K562 (cell line): ENCODE measurements around the gene ITGAE.

ENCODE experiments used
- FIP1L1 ChIP-seq: fragments of 200-400 bp; formaldehyde crosslinking; IDR thresholded peaks from 2 replicates; pipeline ENCODE4 v1.6.1; 2018; ENCODE audit warnings: mild to moderate bottlenecking, low read depth, low read length; ENCODE audit not compliant: poor library complexity, severe bottlenecking
- FOXK2 ChIP-seq, 2 experiments: fragments of 450-650 bp; IDR thresholded peaks in 1 of 2; conservative IDR thresholded peaks in 1 of 2; 2 replicates each; pipeline ENCODE4 v1.6.1; 2016; ENCODE audit warnings: low read depth in 2 of 2, mild to moderate bottlenecking in 1 of 2
- MED1 ChIP-seq: sonication (generic); formaldehyde crosslinking; IDR thresholded peaks from 2 replicates; pipeline ENCODE4 v1.8.1; 2023; ENCODE audit warnings: missing genetic modification reagents, borderline replicate concordance
- PML ChIP-seq: IDR thresholded peaks from 2 replicates; pipeline ENCODE4 v1.6.1; 2012; ENCODE audit warnings: low read length, inconsistent platforms
- TEAD4 ChIP-seq, 2 experiments: sonication (generic) in 1 of 2; formaldehyde crosslinking in 1 of 2; IDR thresholded peaks; 2 replicates each; pipeline versions ENCODE4 v1.6.1 to v1.8.0; 2012 to 2022; ENCODE audit warnings: borderline replicate concordance in 1 of 2, inconsistent platforms in 1 of 2, low read length in 1 of 2, mild to moderate bottlenecking in 1 of 2, missing genetic modification reagents in 1 of 2
- ZNF408 ChIP-seq: fragments of 250-450 bp; sonication (Bioruptor Pico); IDR thresholded peaks from 2 replicates; pipeline ENCODE4 v1.4.0; 2020; ENCODE audit warnings: low read depth, mild to moderate bottlenecking, moderate library complexity
- ZNF766 ChIP-seq: fragments of 200-800 bp; sonication (Bioruptor generic); conservative IDR thresholded peaks from 2 replicates; pipeline ENCODE4 v1.6.1; 2016; ENCODE audit warnings: missing genetic modification characterization, missing compliant biosample characterization
- TF ChIP-seq, protein P1 (sequence below): fragments of 200-600 bp; sonication (generic); IDR thresholded peaks from one replicate; pipeline ENCODE4 v1.6.1; 2012; ENCODE audit warnings: mild to moderate bottlenecking, low read depth, low read length, inconsistent platforms
- TF ChIP-seq, protein P2 (sequence below): IDR thresholded peaks from 2 replicates; pipeline ENCODE4 v1.6.1; 2016; ENCODE audit warnings: missing genetic modification characterization, missing compliant biosample characterization

DNA sequence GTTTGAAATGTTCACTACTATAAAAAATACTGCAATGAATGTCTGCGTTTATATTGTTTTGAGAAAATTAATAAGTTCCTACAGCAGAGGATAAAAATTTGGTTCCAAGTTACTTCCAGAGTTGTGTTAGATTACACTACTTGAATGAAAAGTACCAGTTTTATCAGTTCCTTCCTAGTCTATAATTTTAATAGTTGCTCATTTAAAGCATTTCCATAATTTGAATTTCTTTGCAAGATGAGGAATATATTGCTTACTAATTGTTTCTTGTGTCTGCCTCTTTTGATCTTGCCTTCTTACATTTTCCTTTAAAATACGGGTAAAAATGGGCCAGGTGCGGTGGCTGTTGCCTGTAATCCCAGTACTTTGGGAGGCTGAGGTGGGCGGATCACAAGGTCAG, 128.4 kb downstream of the ITGAE start:
- TF ChIP-seq, protein P1, sequence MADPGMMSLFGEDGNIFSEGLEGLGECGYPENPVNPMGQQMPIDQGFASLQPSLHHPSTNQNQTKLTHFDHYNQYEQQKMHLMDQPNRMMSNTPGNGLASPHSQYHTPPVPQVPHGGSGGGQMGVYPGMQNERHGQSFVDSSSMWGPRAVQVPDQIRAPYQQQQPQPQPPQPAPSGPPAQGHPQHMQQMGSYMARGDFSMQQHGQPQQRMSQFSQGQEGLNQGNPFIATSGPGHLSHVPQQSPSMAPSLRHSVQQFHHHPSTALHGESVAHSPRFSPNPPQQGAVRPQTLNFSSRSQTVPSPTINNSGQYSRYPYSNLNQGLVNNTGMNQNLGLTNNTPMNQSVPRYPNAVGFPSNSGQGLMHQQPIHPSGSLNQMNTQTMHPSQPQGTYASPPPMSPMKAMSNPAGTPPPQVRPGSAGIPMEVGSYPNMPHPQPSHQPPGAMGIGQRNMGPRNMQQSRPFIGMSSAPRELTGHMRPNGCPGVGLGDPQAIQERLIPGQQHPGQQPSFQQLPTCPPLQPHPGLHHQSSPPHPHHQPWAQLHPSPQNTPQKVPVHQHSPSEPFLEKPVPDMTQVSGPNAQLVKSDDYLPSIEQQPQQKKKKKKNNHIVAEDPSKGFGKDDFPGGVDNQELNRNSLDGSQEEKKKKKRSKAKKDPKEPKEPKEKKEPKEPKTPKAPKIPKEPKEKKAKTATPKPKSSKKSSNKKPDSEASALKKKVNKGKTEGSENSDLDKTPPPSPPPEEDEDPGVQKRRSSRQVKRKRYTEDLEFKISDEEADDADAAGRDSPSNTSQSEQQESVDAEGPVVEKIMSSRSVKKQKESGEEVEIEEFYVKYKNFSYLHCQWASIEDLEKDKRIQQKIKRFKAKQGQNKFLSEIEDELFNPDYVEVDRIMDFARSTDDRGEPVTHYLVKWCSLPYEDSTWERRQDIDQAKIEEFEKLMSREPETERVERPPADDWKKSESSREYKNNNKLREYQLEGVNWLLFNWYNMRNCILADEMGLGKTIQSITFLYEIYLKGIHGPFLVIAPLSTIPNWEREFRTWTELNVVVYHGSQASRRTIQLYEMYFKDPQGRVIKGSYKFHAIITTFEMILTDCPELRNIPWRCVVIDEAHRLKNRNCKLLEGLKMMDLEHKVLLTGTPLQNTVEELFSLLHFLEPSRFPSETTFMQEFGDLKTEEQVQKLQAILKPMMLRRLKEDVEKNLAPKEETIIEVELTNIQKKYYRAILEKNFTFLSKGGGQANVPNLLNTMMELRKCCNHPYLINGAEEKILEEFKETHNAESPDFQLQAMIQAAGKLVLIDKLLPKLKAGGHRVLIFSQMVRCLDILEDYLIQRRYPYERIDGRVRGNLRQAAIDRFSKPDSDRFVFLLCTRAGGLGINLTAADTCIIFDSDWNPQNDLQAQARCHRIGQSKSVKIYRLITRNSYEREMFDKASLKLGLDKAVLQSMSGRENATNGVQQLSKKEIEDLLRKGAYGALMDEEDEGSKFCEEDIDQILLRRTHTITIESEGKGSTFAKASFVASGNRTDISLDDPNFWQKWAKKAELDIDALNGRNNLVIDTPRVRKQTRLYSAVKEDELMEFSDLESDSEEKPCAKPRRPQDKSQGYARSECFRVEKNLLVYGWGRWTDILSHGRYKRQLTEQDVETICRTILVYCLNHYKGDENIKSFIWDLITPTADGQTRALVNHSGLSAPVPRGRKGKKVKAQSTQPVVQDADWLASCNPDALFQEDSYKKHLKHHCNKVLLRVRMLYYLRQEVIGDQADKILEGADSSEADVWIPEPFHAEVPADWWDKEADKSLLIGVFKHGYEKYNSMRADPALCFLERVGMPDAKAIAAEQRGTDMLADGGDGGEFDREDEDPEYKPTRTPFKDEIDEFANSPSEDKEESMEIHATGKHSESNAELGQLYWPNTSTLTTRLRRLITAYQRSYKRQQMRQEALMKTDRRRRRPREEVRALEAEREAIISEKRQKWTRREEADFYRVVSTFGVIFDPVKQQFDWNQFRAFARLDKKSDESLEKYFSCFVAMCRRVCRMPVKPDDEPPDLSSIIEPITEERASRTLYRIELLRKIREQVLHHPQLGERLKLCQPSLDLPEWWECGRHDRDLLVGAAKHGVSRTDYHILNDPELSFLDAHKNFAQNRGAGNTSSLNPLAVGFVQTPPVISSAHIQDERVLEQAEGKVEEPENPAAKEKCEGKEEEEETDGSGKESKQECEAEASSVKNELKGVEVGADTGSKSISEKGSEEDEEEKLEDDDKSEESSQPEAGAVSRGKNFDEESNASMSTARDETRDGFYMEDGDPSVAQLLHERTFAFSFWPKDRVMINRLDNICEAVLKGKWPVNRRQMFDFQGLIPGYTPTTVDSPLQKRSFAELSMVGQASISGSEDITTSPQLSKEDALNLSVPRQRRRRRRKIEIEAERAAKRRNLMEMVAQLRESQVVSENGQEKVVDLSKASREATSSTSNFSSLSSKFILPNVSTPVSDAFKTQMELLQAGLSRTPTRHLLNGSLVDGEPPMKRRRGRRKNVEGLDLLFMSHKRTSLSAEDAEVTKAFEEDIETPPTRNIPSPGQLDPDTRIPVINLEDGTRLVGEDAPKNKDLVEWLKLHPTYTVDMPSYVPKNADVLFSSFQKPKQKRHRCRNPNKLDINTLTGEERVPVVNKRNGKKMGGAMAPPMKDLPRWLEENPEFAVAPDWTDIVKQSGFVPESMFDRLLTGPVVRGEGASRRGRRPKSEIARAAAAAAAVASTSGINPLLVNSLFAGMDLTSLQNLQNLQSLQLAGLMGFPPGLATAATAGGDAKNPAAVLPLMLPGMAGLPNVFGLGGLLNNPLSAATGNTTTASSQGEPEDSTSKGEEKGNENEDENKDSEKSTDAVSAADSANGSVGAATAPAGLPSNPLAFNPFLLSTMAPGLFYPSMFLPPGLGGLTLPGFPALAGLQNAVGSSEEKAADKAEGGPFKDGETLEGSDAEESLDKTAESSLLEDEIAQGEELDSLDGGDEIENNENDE, result no peak
- TF ChIP-seq, protein P2, sequence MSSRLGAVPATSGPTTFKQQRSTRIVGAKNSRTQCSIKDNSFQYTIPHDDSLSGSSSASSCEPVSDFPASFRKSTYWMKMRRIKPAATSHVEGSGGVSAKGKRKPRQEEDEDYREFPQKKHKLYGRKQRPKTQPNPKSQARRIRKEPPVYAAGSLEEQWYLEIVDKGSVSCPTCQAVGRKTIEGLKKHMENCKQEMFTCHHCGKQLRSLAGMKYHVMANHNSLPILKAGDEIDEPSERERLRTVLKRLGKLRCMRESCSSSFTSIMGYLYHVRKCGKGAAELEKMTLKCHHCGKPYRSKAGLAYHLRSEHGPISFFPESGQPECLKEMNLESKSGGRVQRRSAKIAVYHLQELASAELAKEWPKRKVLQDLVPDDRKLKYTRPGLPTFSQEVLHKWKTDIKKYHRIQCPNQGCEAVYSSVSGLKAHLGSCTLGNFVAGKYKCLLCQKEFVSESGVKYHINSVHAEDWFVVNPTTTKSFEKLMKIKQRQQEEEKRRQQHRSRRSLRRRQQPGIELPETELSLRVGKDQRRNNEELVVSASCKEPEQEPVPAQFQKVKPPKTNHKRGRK, result no peak
- no peak for TF ChIP-seq TEAD4 (IDR thresholded peaks at IDR 0.05; ENCODE audit: low read length)
- no peak for TF ChIP-seq TEAD4 (CRISPR knock-in tag; IDR thresholded peaks at IDR 0.05; ENCODE audit: borderline replicate concordance)
- no peak for TF ChIP-seq ZNF766 (CRISPR knock-in tag)
- TF ChIP-seq PML, result no peak
- TF ChIP-seq FOXK2 (conservative IDR thresholded peaks at IDR 0.05 in 1 of 2, IDR thresholded peaks at IDR 0.05 in 1 of 2; ENCODE audit: low read depth in 2 of 2), result no peak
- no peak for TF ChIP-seq ZNF408 (CRISPR knock-in tag)
- TF ChIP-seq FIP1L1, result no peak
- TF ChIP-seq MED1, result no peak
